GM21390 (cell line): Measurements from ENCODE around the gene PXMP4.
A peak's percentile ranks its signal among the peaks of the same experiment; 100 is the strongest.

Experiments used
- ATAC-seq: cut with Tn5 transposase; IDR thresholded peaks from one replicate; pipeline ENCODE4 v1.9.1; 2021; ENCODE audit not compliant: unreplicated experiment

Gene PXMP4

GRCh38 chr20:33732166-33732970, 12.3 kb upstream of the PXMP4 start:
- ATAC-seq: peak; percentile 51

- ATAC-seq: peak; percentile 83
Observed at GRCh38 chr20:33731693-33732165, 11.6 kb upstream of the PXMP4 start, which contains the start of gene ZNF341. TSS of gene ZNF341 (plus strand) at chr20:33731996. CDS start at chr20:33732022, 26 bp downstream.

GRCh38 chr20:33730946-33731692, 11.0 kb upstream of the PXMP4 start:
- no peak for ATAC-seq

- no peak for ATAC-seq
Observed at GRCh38 chr20:33729101-33729500, 9.0 kb upstream of the PXMP4 start.

GRCh38 chr20:33728463-33728862, 8.4 kb upstream of the PXMP4 start:
- ATAC-seq: no peak

- no peak for ATAC-seq
Observed at GRCh38 chr20:33727806-33728205, 7.7 kb upstream of the PXMP4 start.

- ATAC-seq: no peak
Observed at GRCh38 chr20:33727115-33727479, 7.0 kb upstream of the PXMP4 start.

- no peak for ATAC-seq
Observed at GRCh38 chr20:33725607-33726264, 5.6 kb upstream of the PXMP4 start.

GRCh38 chr20:33724439-33725094, 4.5 kb upstream of the PXMP4 start:
- ATAC-seq: no peak

GRCh38 chr20:33721391-33722140, 1.5 kb upstream of the PXMP4 start:
- no peak for ATAC-seq

- no peak for ATAC-seq
Observed at GRCh38 chr20:33719277-33719988, 677 bp downstream of the PXMP4 start.

- no peak for ATAC-seq
Observed at GRCh38 chr20:33716498-33716897, 3.6 kb downstream of the PXMP4 start.

- no peak for ATAC-seq
Observed at GRCh38 chr20:33713865-33714367, 6.2 kb downstream of the PXMP4 start.

- ATAC-seq: no peak
Observed at GRCh38 chr20:33711446-33711738, 8.7 kb downstream of the PXMP4 start.

GRCh38 chr20:33710681-33711445, 9.2 kb downstream of the PXMP4 start:
- ATAC-seq: no peak

- no peak for ATAC-seq
Observed at GRCh38 chr20:33709905-33710541, 10.1 kb downstream of the PXMP4 start.

- ATAC-seq: no peak
Observed at GRCh38 chr20:33709398-33709797, 10.7 kb downstream of the PXMP4 start.

GRCh38 chr20:33707668-33708067, 12.4 kb downstream of the PXMP4 start:
- no peak for ATAC-seq
